ENCODE results near the gene MGAT5B.

DNA sequence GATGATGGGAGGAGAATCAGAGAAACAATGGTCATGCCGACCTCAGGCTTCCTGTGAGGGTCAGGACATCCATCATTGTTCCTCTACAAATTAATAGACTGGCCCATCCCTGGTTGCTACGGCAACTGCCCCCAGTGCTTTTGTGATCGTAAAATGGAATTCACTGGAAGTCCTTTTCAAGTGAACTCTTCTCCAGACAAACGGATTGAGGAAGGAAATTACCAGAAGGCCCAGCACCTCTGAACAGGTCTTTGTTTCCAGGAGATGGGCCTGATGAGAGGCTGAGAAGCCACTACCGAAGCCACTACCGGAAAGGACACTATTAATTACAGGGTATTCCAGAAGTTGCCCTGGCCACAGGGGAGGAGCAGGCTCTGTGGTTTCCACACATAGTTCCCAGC lies 126.0 kb downstream of the MGAT5B start:
- no peak for TF ChIP-seq CTCF (IDR thresholded peaks at IDR 0.05; ENCODE audit: low read depth, low read length, missing input control)
- TF ChIP-seq RXRA (IDR thresholded peaks at IDR 0.05) = no peak
- no peak for TF ChIP-seq YY1 (IDR thresholded peaks at IDR 0.05)
- no peak for TF ChIP-seq REST (IDR thresholded peaks at IDR 0.05)
- no peak for TF ChIP-seq JUND (IDR thresholded peaks at IDR 0.05)
- TF ChIP-seq GABPA (IDR thresholded peaks at IDR 0.05 in 1 of 2, conservative IDR thresholded peaks at IDR 0.05 in 1 of 2) = no peak
- TF ChIP-seq FOXA1 (IDR thresholded peaks at IDR 0.05) = no peak
- TF ChIP-seq EGR1 (IDR thresholded peaks at IDR 0.05; ENCODE audit: low read depth in 2 of 2) = no peak
- no peak for TF ChIP-seq HNF4G (IDR thresholded peaks at IDR 0.05)
